SK-N-SH (cell line): ENCODE data around the gene PIP4K2C. TPM values are rescaled to one million over a fixed set of nuclear protein-coding genes. Genes with fewer than 3 reads are reported as not detected.

Experiments
- CTCF ChIA-PET: fragments of 300-600, 350-600 bp; formaldehyde crosslinking; extraction: SDS; loops from one replicate; lab custom pipeline; 2021; lab: Yijun Ruan, JAX
- POLR2A ChIA-PET: fragments of 350-600 bp; sonication (Branson Sonifier 250); formaldehyde crosslinking; extraction: SDS; loops from one replicate; lab custom pipeline; 2020; ENCODE audit warnings: antibody characterized with exemption, inconsistent platforms; lab: Yijun Ruan, JAX
- DNase-seq: peaks from one replicate; pipeline ENCODE4 v3.0.0; 2012
- H2AFZ ChIP-seq: fragments of 200-600 bp; sonication (generic); 2 replicates; pipeline ENCODE4 v1.8.1; 2016; ENCODE audit warnings: antibody characterized with exemption, mild to moderate bottlenecking, low read depth
- H3F3A ChIP-seq: fragments of 200-600 bp; sonication (generic); replicated peaks from 2 replicates; pipeline ENCODE3; 2016; ENCODE audit warnings: antibody characterized with exemption, mild to moderate bottlenecking; ENCODE audit not compliant: insufficient read depth
- H3K27ac ChIP-seq, 2 experiments: fragments of 200-500 bp in 1 of 2; fragments of 200-600 bp in 1 of 2; sonication (Bioruptor generic) in 1 of 2; sonication (generic), shearing (Covaris generic) in 1 of 2; 2 replicates each; pipeline versions ENCODE4 v1.5.1 to v1.6.1; 2014 to 2016; ENCODE audit warnings: low read depth in 2 of 2, inconsistent platforms in 1 of 2, low read length in 1 of 2, mild to moderate bottlenecking in 1 of 2, mixed read lengths in 1 of 2
- H3K27me3 ChIP-seq: fragments of 200-600 bp; sonication (generic), shearing (Covaris generic); 2 replicates; pipeline ENCODE4 v1.6.1; 2016; ENCODE audit warnings: mixed run types; ENCODE audit not compliant: insufficient read depth
- H3K36me3 ChIP-seq, 2 experiments: fragments of 200-500 bp in 1 of 2; fragments of 200-600 bp in 1 of 2; sonication (Bioruptor generic) in 1 of 2; sonication (generic) in 1 of 2; replicated peaks in 1 of 2; 2 replicates each; pipeline versions ENCODE3 to v1.5.1; 2014 to 2016; ENCODE audit warnings: low read length in 1 of 2, mild to moderate bottlenecking in 1 of 2; ENCODE audit not compliant: insufficient read depth in 2 of 2, control insufficient read depth in 1 of 2
- H3K4me1 ChIP-seq, 2 experiments: fragments of 200-500 bp in 1 of 2; fragments of 200-600 bp in 1 of 2; sonication (Bioruptor generic) in 1 of 2; sonication (generic), shearing (Covaris generic) in 1 of 2; 2 replicates each; pipeline versions ENCODE4 v1.5.1 to v1.6.1; 2014 to 2016; ENCODE audit warnings: low read depth in 1 of 2, low read length in 1 of 2, mixed run types in 1 of 2; ENCODE audit not compliant: insufficient read depth in 2 of 2, control insufficient read depth in 1 of 2
- H3K4me2 ChIP-seq: fragments of 200-600 bp; sonication (generic), shearing (Covaris generic); 2 replicates; pipeline ENCODE4 v1.6.1; 2017; ENCODE audit warnings: mixed run types
- H3K4me3 ChIP-seq, 2 experiments: fragments of 200-500 bp in 1 of 2; fragments of 200-600 bp in 1 of 2; sonication (Bioruptor generic) in 1 of 2; sonication (generic), shearing (Covaris generic) in 1 of 2; 2 replicates each; pipeline versions ENCODE4 v1.5.1 to v1.8.1; 2014 to 2016; ENCODE audit warnings: low read depth in 2 of 2, inconsistent platforms in 1 of 2, low read length in 1 of 2, mild to moderate bottlenecking in 1 of 2, mixed read lengths in 1 of 2, moderate library complexity in 1 of 2
- H3K79me2 ChIP-seq: fragments of 200-600 bp; sonication (generic); 2 replicates; pipeline ENCODE4 v1.8.1; 2017; ENCODE audit warnings: mild to moderate bottlenecking; ENCODE audit not compliant: insufficient read depth
- H3K9ac ChIP-seq: fragments of 200-600 bp; sonication (generic); 2 replicates; pipeline ENCODE4 v1.6.1; 2017; ENCODE audit warnings: mixed run types
- H3K9me2 ChIP-seq: fragments of 200-600 bp; sonication (generic); 2 replicates; pipeline ENCODE4 v1.6.1; 2017; ENCODE audit warnings: mixed run types
- H3K9me3 ChIP-seq: fragments of 200-600 bp; sonication (generic); 2 replicates; pipeline ENCODE4 v1.6.1; 2017; ENCODE audit warnings: mixed run types, mild to moderate bottlenecking, moderate library complexity
- H4K20me1 ChIP-seq: fragments of 200-600 bp; sonication (generic); 2 replicates; pipeline ENCODE4 v1.6.1; 2017; ENCODE audit warnings: mild to moderate bottlenecking, mixed run types; ENCODE audit not compliant: insufficient read depth
- EP300 ChIP-seq, 2 experiments: IDR thresholded peaks; 2 replicates each; pipeline versions ENCODE4 v1.4.0 to v1.6.1; 2012; ENCODE audit warnings: borderline replicate concordance in 1 of 2, low read depth in 1 of 2, low read length in 1 of 2
- EZH2phosphoT487 ChIP-seq: fragments of 200-600 bp; sonication (generic); IDR thresholded peaks from 2 replicates; pipeline ENCODE4 v1.6.1; 2017; ENCODE audit warnings: low read depth, mixed run types, mild to moderate bottlenecking, antibody characterized with exemption, moderate library complexity, borderline replicate concordance
- FOSL2 ChIP-seq: IDR thresholded peaks from 2 replicates; pipeline ENCODE4 v1.4.0; 2012; ENCODE audit warnings: low read depth, mild to moderate bottlenecking, moderate library complexity, borderline replicate concordance
- FOXJ3 ChIP-seq: sonication (generic); formaldehyde crosslinking; IDR thresholded peaks from 2 replicates; pipeline ENCODE4 v1.5.1; 2020; ENCODE audit warnings: mild to moderate bottlenecking, missing genetic modification reagents
- FOXM1 ChIP-seq: IDR thresholded peaks from 2 replicates; pipeline ENCODE4 v1.4.0; 2012; ENCODE audit warnings: low read depth, mild to moderate bottlenecking
- GABPA ChIP-seq: IDR thresholded peaks from 2 replicates; pipeline ENCODE4 v1.4.0; 2012; ENCODE audit warnings: low read depth, mild to moderate bottlenecking
- GATA2 ChIP-seq: sonication (generic); formaldehyde crosslinking; IDR thresholded peaks from 2 replicates; pipeline ENCODE4 v1.5.0; 2020; ENCODE audit warnings: mild to moderate bottlenecking, missing genetic modification reagents
- JUND ChIP-seq: IDR thresholded peaks from 2 replicates; pipeline ENCODE4 v1.4.0; 2012
- MAX ChIP-seq: IDR thresholded peaks from 2 replicates; pipeline ENCODE4 v1.4.0; 2012; ENCODE audit warnings: low read depth
- MEF2A ChIP-seq: IDR thresholded peaks from 2 replicates; pipeline ENCODE4 v1.4.0; 2012; ENCODE audit warnings: low read depth, borderline replicate concordance
- NFIC ChIP-seq: IDR thresholded peaks from 2 replicates; pipeline ENCODE4 v1.4.0; 2012; ENCODE audit warnings: borderline replicate concordance
- NRF1 ChIP-seq: IDR thresholded peaks from 2 replicates; pipeline ENCODE4 v1.6.1; 2012; ENCODE audit warnings: low read depth, mild to moderate bottlenecking, low read length
- PBX3 ChIP-seq: IDR thresholded peaks from 2 replicates; pipeline ENCODE4; 2012
- POLR2AphosphoS5 ChIP-seq: IDR thresholded peaks from 2 replicates; pipeline ENCODE4 v1.6.1; 2012; ENCODE audit warnings: low read depth, low read length
- RAD21 ChIP-seq: IDR thresholded peaks from 2 replicates; pipeline ENCODE4 v1.6.1; 2012; ENCODE audit warnings: mild to moderate bottlenecking, low read length
- RCOR1 ChIP-seq: fragments of 150-350 bp; IDR thresholded peaks from 2 replicates; pipeline ENCODE4 v1.6.1; 2017; ENCODE audit warnings: antibody characterized with exemption, low read length
- REST ChIP-seq: IDR thresholded peaks from 2 replicates; pipeline ENCODE4 v1.6.1; 2012; ENCODE audit warnings: mild to moderate bottlenecking, low read depth, low read length, moderate library complexity
- RFX5 ChIP-seq: IDR thresholded peaks from 2 replicates; pipeline ENCODE4 v1.6.1; 2012; ENCODE audit warnings: mild to moderate bottlenecking, improper control_type of control experiment, low read length
- RXRA ChIP-seq: IDR thresholded peaks from 2 replicates; pipeline ENCODE4 v1.4.0; 2012; ENCODE audit warnings: low read depth, mild to moderate bottlenecking, borderline replicate concordance
- SIN3A ChIP-seq: IDR thresholded peaks from 2 replicates; pipeline ENCODE4 v1.6.1; 2012; ENCODE audit warnings: low read depth, mild to moderate bottlenecking, low read length, moderate library complexity, borderline replicate concordance
- TAF1 ChIP-seq: IDR thresholded peaks from 2 replicates; pipeline ENCODE4 v1.6.1; 2012; ENCODE audit warnings: low read depth, mild to moderate bottlenecking, low read length, moderate library complexity, borderline replicate concordance
- TCF12 ChIP-seq: IDR thresholded peaks from 2 replicates; pipeline ENCODE4 v1.4.0; 2012
- TEAD4 ChIP-seq: IDR thresholded peaks from 2 replicates; pipeline ENCODE4 v1.4.0; 2012; ENCODE audit warnings: mild to moderate bottlenecking, borderline replicate concordance; ENCODE audit not compliant: insufficient read depth
- USF1 ChIP-seq: IDR thresholded peaks from 2 replicates; pipeline ENCODE4 v1.4.0; 2012; ENCODE audit warnings: low read depth, borderline replicate concordance
- USF2 ChIP-seq: fragments of 150-350 bp; IDR thresholded peaks from 2 replicates; pipeline ENCODE4 v1.6.1; 2017; ENCODE audit warnings: antibody characterized with exemption, low read length, low read depth, borderline replicate concordance
- ZBTB33 ChIP-seq: IDR thresholded peaks from 2 replicates; pipeline ENCODE4 v1.4.0; 2012; ENCODE audit warnings: low read depth, borderline replicate concordance
- WGBS: methylation state at CpG from one replicate; pipeline ENCODE4 v1.1.6; 2017; ENCODE audit warnings: low lambda C conversion rate; 5-methylcytosine and 5-hydroxymethylcytosine counted together
- polyA plus RNA-seq, 3 experiments: library from polyadenylated mRNA; depleted of rRNA; stranded (reverse); fragments of >200 nt; gene quantifications; 2 replicates each; pipeline ENCODE4 v1.2.3, GENCODE V29; 2012

Gene PIP4K2C
- polyA plus RNA-seq, 1 of the 3 experiments (the other 2 are of a cell fraction), result 34.2 TPM

- Histone ChIP-seq H3K4me2 (peak within 1 kb of the TSS; percentile 77), H3K36me3 (peaks cover 9 to 54% of the 10 kb centered on the region in 2 experiments), H3K79me2 (peaks cover 6% of the 10 kb centered on the region; the same call in 1 of the 2 replicates), H3K4me3 (peak within 1 kb of the TSS; percentile 86 to 91), H3F3A (peaks cover 6% of the 10 kb centered on the region), H3K9me3 (no peaks in the 10 kb centered on the region), H3K27ac (peak within 1 kb of the TSS; percentile 61 to 97), H3K27me3 (no peaks in the 10 kb centered on the region), H3K9me2 (no peaks in the 10 kb centered on the region), H3K9ac (peak within 1 kb of the TSS; percentile 96), H4K20me1 (no peaks in the 10 kb centered on the region), H3K4me1 (peaks cover 9 to 17% of the 10 kb centered on the region in 2 experiments; a peak in 3 of 4 replicates), H2AFZ (peak within 1 kb of the TSS; percentile 99)
- peak; percentile 84 for DNase-seq
- CTCF ChIA-PET, result interaction anchor here (0.8 to 7.6 kb wide), 9 partner anchors 11 to 29 kb away, joined by 3 to 65 read pairs (median 6); partner anchors contain the start of genes B4GALNT1 and PIP4K2C
- POLR2A ChIA-PET, result interaction anchor here (0.7 to 1.7 kb wide), 6 partner anchors 8 to 75 kb away, joined by 3 to 7 read pairs (median 3); partner anchors contain the start of gene PIP4K2C
- WGBS, result 10% methylated on average over 11 of the region's 36 CpGs
- TF ChIP-seq FOXJ3 (CRISPR knock-in tag) (no peak), TCF12 (no peak), PBX3 (no peak), TAF1 (no peak), USF2 (no peak), RCOR1 (no peak), MEF2A (no peak), NFIC (no peak), NRF1 (no peak), REST (no peak), EZH2phosphoT487 (no peak), RFX5 (peak; percentile 12; the same call in 1 of the 2 replicates), JUND (no peak), SIN3A (0 out of 2 replicates have a peak, but pooled peaks have one; percentile 4), POLR2AphosphoS5 (no peak), RXRA (no peak), ZBTB33 (no peak), RAD21 (no peak), GABPA (no peak), MAX (0 out of 2 replicates have a peak, but pooled peaks have one; percentile 43), USF1 (peak; percentile 92), FOXM1 (no peak), EP300 (IDR thresholded peaks at IDR 0.05; ENCODE audit: borderline replicate concordance in 1 of 2, low read depth in 1 of 2, low read length in 1 of 2) (no peak), TEAD4 (no peak), FOSL2 (no peak), GATA2 (CRISPR knock-in tag) (no peak)
Observed at GRCh38 chr12:57604454-57604991, 13.5 kb downstream of the PIP4K2C start, which contains the start of gene DTX3. TSS of gene DTX3 (plus strand) at chr12:57604824. CDS start at chr12:57606518, 1,694 bp downstream.
